ENCODE measurements around the gene NPFFR1. TPM values are rescaled to one million over a fixed set of nuclear protein-coding genes. Genes with fewer than 3 reads are reported as not detected.

NPFFR1 gene
- total RNA-seq, 2 experiments from 2014 or later, result not detected

Other genes starting within 250 kb of the NPFFR1 start
- gene MACROH2A2, start 231.2 kb downstream of the NPFFR1 start, total RNA-seq, result 1 to 10 TPM; 3.0 to 3.1 TPM
- 10 to 100 TPM; 16.9 to 18.1 TPM for gene AIFM2, start 151.2 kb downstream of the NPFFR1 start, total RNA-seq
- 10 to 100 TPM; 15.1 to 17.1 TPM for gene TYSND1, start 137.3 kb downstream of the NPFFR1 start, total RNA-seq
- gene SAR1A, start 113.5 kb downstream of the NPFFR1 start, total RNA-seq, result 100 to 1,000 TPM; 135 to 140 TPM
- gene PPA1, start 50.6 kb downstream of the NPFFR1 start, total RNA-seq, result 100 to 1,000 TPM; 356 to 376 TPM
- 10 to 100 TPM; 14.3 to 16.0 TPM for gene LRRC20, start 98.6 kb upstream of the NPFFR1 start, total RNA-seq
- gene EIF4EBP2, start 120.1 kb upstream of the NPFFR1 start, total RNA-seq, result 10 to 100 TPM; 39.1 to 40.3 TPM
- not detected for gene NODAL, start 157.7 kb upstream of the NPFFR1 start, total RNA-seq
- gene PALD1, start 194.8 kb upstream of the NPFFR1 start, total RNA-seq, result under 1 TPM; 0.46 to 0.55 TPM

All from activated CD8-positive, alpha-beta memory T cell treated with anti-CD3 and anti-CD28 coated beads for 36 hours (primary cell).